MG63 (cell line): ENCODE data around the gene C5orf34. TPM values are rescaled to one million over a fixed set of nuclear protein-coding genes. Genes with fewer than 3 reads are reported as not detected.
"Not testable (repeated sequence)": the region's sequence is repeated elsewhere in the genome, so short reads cannot be mapped to it uniquely, and the experiment has no call there.

Experiments used
- DNase-seq: peaks from one replicate; pipeline ENCODE4 v3.0.0-alpha.2; 2020
- H3K27me3 ChIP-seq: fragments of 250-450 bp; sonication (Bioruptor Pico); 2 replicates; pipeline ENCODE4 v1.5.1; 2020; ENCODE audit warnings: mild to moderate bottlenecking, moderate library complexity
- H3K36me3 ChIP-seq: fragments of 250-450 bp; sonication (Bioruptor Pico); 2 replicates; pipeline ENCODE4 v1.5.1; 2020; ENCODE audit warnings: mild to moderate bottlenecking, moderate library complexity
- H3K4me3 ChIP-seq: fragments of 250-450 bp; sonication (Bioruptor Pico); 2 replicates; pipeline ENCODE4 v1.5.1; 2020; ENCODE audit warnings: mild to moderate bottlenecking, moderate library complexity
- H3K9me3 ChIP-seq: fragments of 250-450 bp; sonication (Bioruptor Pico); 2 replicates; pipeline ENCODE4 v1.5.1; 2020; ENCODE audit warnings: mild to moderate bottlenecking, moderate library complexity
- total RNA-seq: library from RNA; depleted of rRNA; stranded (reverse); fragments of >200 nt; shearing (Covaris generic); gene quantifications from 2 replicates; pipeline ENCODE4 v1.2.3, GENCODE V29; 2014; ENCODE audit warnings: low replicate concordance; rRNA removed

The C5orf34 gene
- total RNA-seq, 1 experiment from 2014 or later = 12.4 TPM

DNA sequence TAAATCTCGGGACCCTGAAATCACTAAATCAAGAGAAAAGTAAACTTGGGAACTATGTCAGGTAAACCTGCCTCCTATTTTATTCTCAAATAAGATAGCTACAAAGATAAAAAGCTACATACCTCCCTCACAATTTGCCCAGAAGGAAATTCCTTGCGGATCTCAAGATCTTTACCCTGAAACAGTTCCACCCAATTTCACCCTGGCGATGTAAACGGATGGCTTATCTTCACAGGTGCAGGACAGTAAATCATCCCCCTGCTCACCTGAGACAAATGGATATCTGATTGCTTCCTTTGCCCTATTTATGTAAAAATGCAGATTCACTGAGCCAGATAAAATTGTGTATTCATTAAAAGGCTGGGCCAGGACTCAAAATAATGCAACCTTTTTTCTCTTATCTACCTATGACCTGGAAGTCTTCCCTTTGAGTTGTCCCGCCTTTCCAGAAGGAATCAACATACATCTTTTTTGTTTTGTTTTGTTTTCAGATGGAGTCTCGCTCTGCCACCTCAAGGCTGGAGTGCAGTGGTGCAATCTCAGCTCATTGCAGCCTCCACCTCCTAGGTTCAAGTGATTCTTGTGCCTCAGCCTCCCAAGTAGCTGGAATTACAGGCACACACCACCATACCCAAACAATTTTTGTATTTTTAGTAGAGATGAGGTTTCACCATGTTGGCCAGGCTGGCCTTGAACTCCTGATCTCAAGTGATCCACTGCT lies 45.1 kb downstream of the C5orf34 start:
- DNase-seq = no peak
- Histone ChIP-seq H3K9me3 (peaks cover 42% of the 10 kb centered on the region), H3K4me3 (no peak overlapping the region)

GRCh38 chr5:43467100-43467499 lies 47.8 kb downstream of the C5orf34 start:
- Histone ChIP-seq H3K4me3 (no peak overlapping the region), H3K27me3 (no peaks in the 10 kb centered on the region), H3K9me3 (peaks cover 42% of the 10 kb centered on the region), H3K36me3 (peaks cover 66% of the 10 kb centered on the region)
- DNase-seq = no peak

More for the DNA sequence above, 45.1 kb downstream of the C5orf34 start:
- H3K27me3 ChIP-seq = no peaks in the 10 kb centered on the region
- H3K36me3 ChIP-seq = peaks cover 74% of the 10 kb centered on the region

GRCh38 chr5:43465455-43465854 lies 49.5 kb downstream of the C5orf34 start:
- H3K9me3 ChIP-seq = peaks cover 35% of the 10 kb centered on the region
- not testable (repeated sequence) for H3K27me3 ChIP-seq, H3K4me3 ChIP-seq, DNase-seq
- peaks cover 72% of the 10 kb centered on the region for H3K36me3 ChIP-seq

DNA sequence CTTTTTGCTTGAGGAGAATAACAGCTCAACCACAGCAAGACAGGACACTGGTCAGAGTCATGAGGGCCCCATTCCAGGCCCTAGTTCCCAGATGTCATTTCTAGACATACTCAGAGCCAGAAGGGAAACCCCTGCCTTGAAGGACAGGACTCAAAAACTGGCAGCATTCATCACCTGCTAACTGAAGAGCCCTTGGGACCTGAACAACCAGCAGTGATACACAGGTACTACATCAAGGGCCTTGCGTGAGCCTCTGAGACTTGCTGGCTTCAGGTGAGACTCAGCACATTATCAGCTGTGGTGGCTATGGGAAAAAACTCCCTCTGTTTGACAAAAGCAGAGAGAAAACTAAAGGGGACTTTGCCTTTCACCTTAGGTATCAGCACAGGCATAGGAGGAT lies 53.9 kb downstream of the C5orf34 start:
- no peaks in the 10 kb centered on the region for H3K27me3 ChIP-seq
- no peak for DNase-seq
- H3K9me3 ChIP-seq = peaks cover 28% of the 10 kb centered on the region
- peaks cover 49% of the 10 kb centered on the region for H3K36me3 ChIP-seq
- H3K4me3 ChIP-seq = no peak overlapping the region

DNA sequence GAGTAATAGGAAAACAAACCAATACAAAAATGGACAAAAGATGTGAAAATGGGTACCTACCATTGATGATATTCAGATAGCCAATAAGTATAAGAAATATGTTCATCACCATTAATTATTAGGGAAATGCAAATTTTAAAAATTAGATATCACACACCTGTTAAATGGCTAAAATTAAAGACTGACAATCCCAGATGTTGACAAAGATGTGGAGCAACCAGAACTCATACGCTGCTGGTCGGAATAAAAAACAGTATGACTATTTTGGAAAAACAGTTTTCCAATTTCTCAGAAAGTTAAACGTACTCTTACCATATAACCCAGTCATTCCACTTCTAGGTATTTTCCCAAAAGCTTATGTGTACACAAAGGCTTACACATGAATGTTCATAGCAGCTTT lies 58.4 kb downstream of the C5orf34 start:
- peaks cover 18% of the 10 kb centered on the region for H3K9me3 ChIP-seq
- H3K27me3 ChIP-seq = no peaks in the 10 kb centered on the region
- H3K4me3 ChIP-seq = no peak overlapping the region
- H3K36me3 ChIP-seq = peaks cover 25% of the 10 kb centered on the region
- no peak for DNase-seq

DNA sequence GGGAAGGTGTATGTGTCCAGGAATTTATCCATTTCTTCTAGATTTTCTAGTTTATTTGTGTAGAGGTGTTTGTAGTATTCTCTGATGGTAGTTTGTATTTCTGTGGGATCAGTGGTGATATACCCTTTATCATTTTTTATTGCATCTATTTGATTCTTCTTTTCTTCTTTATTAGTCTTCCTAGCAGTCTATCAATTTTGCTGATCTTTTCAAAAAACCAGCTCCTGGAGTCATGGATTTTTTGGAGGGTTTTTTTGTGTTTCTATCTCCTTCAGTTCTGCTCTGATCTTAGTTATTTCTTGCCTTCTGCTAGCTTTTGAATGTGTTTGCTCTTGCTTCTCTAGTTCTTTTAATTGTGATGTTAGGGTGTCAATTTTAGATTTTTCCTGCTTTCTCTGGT lies 73.4 kb downstream of the C5orf34 start:
- Histone ChIP-seq H3K36me3 (peaks cover 16% of the 10 kb centered on the region), H3K9me3 (peaks cover 14% of the 10 kb centered on the region)
- not testable (repeated sequence) for H3K4me3 ChIP-seq, H3K27me3 ChIP-seq, DNase-seq

DNA sequence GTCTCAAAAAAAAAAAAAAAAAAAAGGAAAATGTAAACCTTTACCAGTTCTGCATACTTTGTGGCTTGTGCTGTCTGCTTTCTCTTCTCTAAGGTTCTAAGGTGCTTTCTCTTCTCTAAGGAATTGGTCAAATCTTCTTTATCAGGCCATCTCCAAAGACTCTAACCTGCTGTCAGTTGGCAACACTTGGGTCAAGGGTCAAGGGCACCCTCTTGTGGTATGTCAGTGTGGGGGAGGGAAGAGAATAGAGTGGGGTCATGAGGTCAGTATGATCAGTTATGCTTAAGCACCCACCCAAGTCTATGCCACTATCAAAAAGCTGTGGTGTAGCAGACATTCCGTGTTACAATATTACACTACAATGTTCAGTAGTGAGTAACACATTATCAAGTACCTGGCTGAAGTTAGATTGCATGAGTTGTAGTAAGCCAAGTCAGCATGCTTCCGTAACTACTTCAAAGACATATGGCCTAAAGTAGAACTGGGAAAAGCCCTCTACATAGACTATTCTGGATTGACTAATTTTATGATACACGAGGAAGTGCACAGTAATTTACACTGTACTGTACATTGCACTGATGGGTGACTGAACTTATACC lies 77.8 kb downstream of the C5orf34 start:
- no peak for DNase-seq
- Histone ChIP-seq H3K27me3 (no peaks in the 10 kb centered on the region), H3K4me3 (no peak overlapping the region), H3K36me3 (no peaks in the 10 kb centered on the region), H3K9me3 (peaks cover 7% of the 10 kb centered on the region)

Other genes starting within 250 kb of the C5orf34 start
- 19.5 and 22.1 TPM in 2 replicates for gene HMGCS1, start 201.7 kb downstream of the C5orf34 start, total RNA-seq
- gene CCL28, start 102.8 kb downstream of the C5orf34 start, total RNA-seq = 0.12 and 2.1 TPM in 2 replicates
- 7.8 and 8.9 TPM in 2 replicates for gene TMEM267, start 31.3 kb downstream of the C5orf34 start, total RNA-seq
- gene PAIP1, start 41.9 kb upstream of the C5orf34 start, total RNA-seq = 175 and 176 TPM in 2 replicates
- gene NNT, start 88.0 kb upstream of the C5orf34 start, total RNA-seq = 39.0 and 88.6 TPM in 2 replicates